NB4 (cell line): Measurements from ENCODE around the gene ACIN1.

Experiments used
- MYC ChIP-seq: IDR thresholded peaks from 2 replicates; pipeline ENCODE4 v1.6.1; 2011; ENCODE audit warnings: low read depth, low read length
- POLR2A ChIP-seq: IDR thresholded peaks from 2 replicates; pipeline ENCODE4 v1.6.1; 2011; ENCODE audit warnings: mild to moderate bottlenecking; ENCODE audit not compliant: insufficient read length; ENCODE audit errors: extremely low read depth
- TF ChIP-seq, protein P1 (sequence below): IDR thresholded peaks from one replicate; pipeline ENCODE4 v1.5.1; 2012; ENCODE audit warnings: low read depth, low read length
- TF ChIP-seq, protein P2 (sequence below): IDR thresholded peaks from 2 replicates; pipeline ENCODE4 v1.6.1; 2011; ENCODE audit warnings: low read depth, low read length

DNA sequence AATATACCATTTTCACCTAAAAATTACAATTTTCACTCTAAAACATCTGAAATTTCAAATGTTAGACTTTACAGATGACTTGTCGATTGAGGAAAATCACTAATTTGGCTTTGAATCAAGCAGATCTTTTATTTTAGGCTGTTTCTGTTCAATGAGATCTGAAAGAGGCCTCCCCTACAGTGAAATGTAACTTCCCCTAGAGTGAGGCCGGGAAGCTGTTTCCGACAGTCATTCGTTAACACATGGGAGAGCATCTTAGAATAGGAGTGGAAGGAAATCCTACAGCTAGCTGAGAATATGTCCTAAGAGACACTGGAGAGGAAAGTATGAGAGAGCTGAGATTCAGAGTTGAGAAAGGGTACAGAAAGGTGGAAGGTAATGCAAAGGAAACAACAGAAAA lies 79.3 kb downstream of the ACIN1 start:
- TF ChIP-seq, protein P1, sequence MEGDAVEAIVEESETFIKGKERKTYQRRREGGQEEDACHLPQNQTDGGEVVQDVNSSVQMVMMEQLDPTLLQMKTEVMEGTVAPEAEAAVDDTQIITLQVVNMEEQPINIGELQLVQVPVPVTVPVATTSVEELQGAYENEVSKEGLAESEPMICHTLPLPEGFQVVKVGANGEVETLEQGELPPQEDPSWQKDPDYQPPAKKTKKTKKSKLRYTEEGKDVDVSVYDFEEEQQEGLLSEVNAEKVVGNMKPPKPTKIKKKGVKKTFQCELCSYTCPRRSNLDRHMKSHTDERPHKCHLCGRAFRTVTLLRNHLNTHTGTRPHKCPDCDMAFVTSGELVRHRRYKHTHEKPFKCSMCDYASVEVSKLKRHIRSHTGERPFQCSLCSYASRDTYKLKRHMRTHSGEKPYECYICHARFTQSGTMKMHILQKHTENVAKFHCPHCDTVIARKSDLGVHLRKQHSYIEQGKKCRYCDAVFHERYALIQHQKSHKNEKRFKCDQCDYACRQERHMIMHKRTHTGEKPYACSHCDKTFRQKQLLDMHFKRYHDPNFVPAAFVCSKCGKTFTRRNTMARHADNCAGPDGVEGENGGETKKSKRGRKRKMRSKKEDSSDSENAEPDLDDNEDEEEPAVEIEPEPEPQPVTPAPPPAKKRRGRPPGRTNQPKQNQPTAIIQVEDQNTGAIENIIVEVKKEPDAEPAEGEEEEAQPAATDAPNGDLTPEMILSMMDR, result no peak
- TF ChIP-seq POLR2A (no peak), MYC (no peak)
- TF ChIP-seq, protein P2, sequence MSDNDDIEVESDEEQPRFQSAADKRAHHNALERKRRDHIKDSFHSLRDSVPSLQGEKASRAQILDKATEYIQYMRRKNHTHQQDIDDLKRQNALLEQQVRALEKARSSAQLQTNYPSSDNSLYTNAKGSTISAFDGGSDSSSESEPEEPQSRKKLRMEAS, result no peak
